Adrenal gland (tissue), 5 donors: ENCODE data around the gene GDF10.

ENCODE experiments used
- POLR2A ChIP-seq, 2 donors: fragments of 450-650 bp; IDR thresholded peaks; one replicate each; pipeline ENCODE4 v1.6.1; 2017; ENCODE audit warnings: antibody characterized with exemption in 2 of 2, mild to moderate bottlenecking in 2 of 2, moderate library complexity in 1 of 2
- TF ChIP-seq, protein P1 (sequence below), 6 experiments: fragments of 450-650 bp in 4 of 6; fragments of 200-600 bp in 2 of 6; sonication (generic) in 1 of 6; IDR thresholded peaks; 1 replicate in 5 of 6; 2 replicates in 1 of 6; pipeline versions ENCODE4 v1.5.1 to v1.8.0; 2016 to 2021; ENCODE audit warnings: antibody characterized with exemption in 6 of 6, mild to moderate bottlenecking in 2 of 6, moderate library complexity in 1 of 6
- donor health status: DM: no; HTN: no; CAD: no.

DNA sequence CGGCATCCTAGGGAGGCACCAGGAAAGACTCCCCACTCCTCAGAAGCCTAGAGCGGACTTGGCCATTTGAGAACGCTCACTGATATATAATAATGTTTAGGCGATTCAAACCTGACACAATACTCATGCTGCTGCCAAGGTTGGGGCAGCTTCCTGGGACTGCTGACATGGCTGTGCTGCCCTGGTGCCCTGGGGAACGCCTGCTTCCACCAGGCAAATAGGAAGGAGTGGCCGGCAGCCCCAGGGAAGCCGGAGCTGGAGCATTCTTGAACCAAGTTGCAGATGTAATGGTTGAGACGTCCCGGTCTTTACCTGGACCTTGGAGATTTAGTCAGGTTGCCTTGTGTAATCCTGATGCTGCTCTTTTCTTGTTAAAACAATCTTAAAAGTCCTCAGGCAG, 8.8 kb downstream of the GDF10 start:
- TF ChIP-seq, protein P1, sequence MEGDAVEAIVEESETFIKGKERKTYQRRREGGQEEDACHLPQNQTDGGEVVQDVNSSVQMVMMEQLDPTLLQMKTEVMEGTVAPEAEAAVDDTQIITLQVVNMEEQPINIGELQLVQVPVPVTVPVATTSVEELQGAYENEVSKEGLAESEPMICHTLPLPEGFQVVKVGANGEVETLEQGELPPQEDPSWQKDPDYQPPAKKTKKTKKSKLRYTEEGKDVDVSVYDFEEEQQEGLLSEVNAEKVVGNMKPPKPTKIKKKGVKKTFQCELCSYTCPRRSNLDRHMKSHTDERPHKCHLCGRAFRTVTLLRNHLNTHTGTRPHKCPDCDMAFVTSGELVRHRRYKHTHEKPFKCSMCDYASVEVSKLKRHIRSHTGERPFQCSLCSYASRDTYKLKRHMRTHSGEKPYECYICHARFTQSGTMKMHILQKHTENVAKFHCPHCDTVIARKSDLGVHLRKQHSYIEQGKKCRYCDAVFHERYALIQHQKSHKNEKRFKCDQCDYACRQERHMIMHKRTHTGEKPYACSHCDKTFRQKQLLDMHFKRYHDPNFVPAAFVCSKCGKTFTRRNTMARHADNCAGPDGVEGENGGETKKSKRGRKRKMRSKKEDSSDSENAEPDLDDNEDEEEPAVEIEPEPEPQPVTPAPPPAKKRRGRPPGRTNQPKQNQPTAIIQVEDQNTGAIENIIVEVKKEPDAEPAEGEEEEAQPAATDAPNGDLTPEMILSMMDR (IDR thresholded peaks at IDR 0.05), result no peak
- no peak for TF ChIP-seq POLR2A (IDR thresholded peaks at IDR 0.05)
